C4-2B (cell line): ENCODE data around the gene IL17C.

Experiments
- CTCF ChIP-seq: fragments of 450-650 bp; conservative IDR thresholded peaks from 2 replicates; pipeline ENCODE4 v1.5.1; 2017; ENCODE audit warnings: mild to moderate bottlenecking
- ZFX ChIP-seq: fragments of 450-650 bp; IDR thresholded peaks from 2 replicates; pipeline ENCODE4 v1.6.1; 2017

GRCh38 chr16:88608076-88608475 is 30.3 kb upstream of the IL17C start:
- TF ChIP-seq CTCF (no peak), ZFX (no peak)
